Naive thymus-derived CD8-positive, alpha-beta T cell (primary cell): ENCODE measurements around the gene LACTB. TPM values are rescaled to one million over a fixed set of nuclear protein-coding genes. Genes with fewer than 3 reads are reported as not detected.

Experiments
- ATAC-seq, 2 donors: fragments of 150-1000 bp; cut with Tn5 transposase in 1 of 2; sonication (Bioruptor Pico), chemical (Tn5 transposase) in 1 of 2; 1 replicate in 1 of 2; 2 replicates in 1 of 2; pipeline ENCODE4 v1.10.0; 2021; ENCODE audit warnings: mild to moderate bottlenecking in 2 of 2, moderate library complexity in 2 of 2
- POLR2A ChIA-PET: fragments of 350-600 bp; sonication (Branson Sonifier 250); formaldehyde crosslinking; loops from one replicate; lab custom pipeline; 2021; ENCODE audit warnings: antibody characterized with exemption; lab: Charles Lee
- DNase-seq, 10 donors: peaks; one replicate each; pipeline versions ENCODE4 v3.0.0 to v3.0.0-alpha.2; 2020 to 2022
- H3K27ac Mint-ChIP-seq, 10 donors: one replicate each; pipeline ENCODE4 v1.8.0; 2020 to 2022; ENCODE audit warnings: mild to moderate bottlenecking in 10 of 10, mixed read lengths in 10 of 10, moderate library complexity in 4 of 10, inconsistent platforms in 1 of 10
- H3K27me3 Mint-ChIP-seq, 5 donors: one replicate each; pipeline ENCODE4 v1.8.0; 2021 to 2022; ENCODE audit warnings: mixed read lengths in 5 of 5
- H3K36me3 Mint-ChIP-seq, 3 donors: one replicate each; pipeline ENCODE4 v1.8.0; 2020 to 2022; ENCODE audit warnings: mixed read lengths in 3 of 3, mild to moderate bottlenecking in 2 of 3, inconsistent platforms in 1 of 3
- H3K4me1 Mint-ChIP-seq, 4 donors: one replicate each; pipeline ENCODE4 v1.8.0; 2021 to 2022; ENCODE audit warnings: mixed read lengths in 4 of 4
- H3K4me3 Mint-ChIP-seq, 10 donors: one replicate each; pipeline ENCODE4 v1.8.0; 2020 to 2022; ENCODE audit warnings: mild to moderate bottlenecking in 10 of 10, mixed read lengths in 10 of 10, moderate library complexity in 6 of 10, inconsistent platforms in 1 of 10
- H3K9me3 Mint-ChIP-seq, 9 donors: one replicate each; pipeline ENCODE4 v1.8.0; 2020 to 2022; ENCODE audit warnings: mixed read lengths in 9 of 9, mild to moderate bottlenecking in 3 of 9, inconsistent platforms in 1 of 9, moderate library complexity in 1 of 9
- polyA plus RNA-seq, 3 donors: library from polyadenylated mRNA; unstranded; fragments of 300-500 nt; fragmentation: Illumina TruSeq; gene quantifications; one replicate each; pipeline ENCODE4 v1.2.3, GENCODE V29; 2021
- total RNA-seq, 8 experiments: library from RNA in 2 of 8; stranded (reverse) in 2 of 8; gene quantifications; one replicate each; pipeline ENCODE4 v1.2.3 and lab custom pipeline; 2021 to 2026

LACTB gene
- total and polyA plus RNA-seq, 5 experiments from 2014 or later: 7.6 to 13.4 (median 10.3) TPM

GRCh38 chr15:63136742-63137141 lies 15.1 kb downstream of the LACTB start:
- H3K9me3 Mint-ChIP-seq: no peaks in the 10 kb centered on the region
- peaks cover 0 to 16% (median 0%) of the 10 kb centered on the region in 3 donors for H3K36me3 Mint-ChIP-seq

GRCh38 chr15:63140936-63141335 lies 19.3 kb downstream of the LACTB start:
- POLR2A ChIA-PET: no interaction called here
- peaks cover 0 to 18% (median 0%) of the 10 kb centered on the region in 3 donors for H3K36me3 Mint-ChIP-seq

More at GRCh38 chr15:63136742-63137141, 15.1 kb downstream of the LACTB start:
- ATAC-seq (no peak), DNase-seq (no peak)
- Mint-ChIP-seq H3K4me1 (peaks cover 0 to 12% (median under 1%) of the 10 kb centered on the region in 4 donors), H3K27ac (peak overlapping the region in 1 of 10 donors; percentile 37), H3K27me3 (no peaks in the 10 kb centered on the region), H3K4me3 (no peak overlapping the region)
- POLR2A ChIA-PET: interaction anchor here (0.5 kb wide), 1 partner anchor 127 kb away, joined by 3 read pairs; no protein-coding TSS in a partner anchor

GRCh38 chr15:63145426-63145825 lies 23.8 kb downstream of the LACTB start:
- peaks cover 0 to 44% (median 11%) of the 10 kb centered on the region in 3 donors for H3K36me3 Mint-ChIP-seq
- no peaks in the 10 kb centered on the region for H3K9me3 Mint-ChIP-seq
- ATAC-seq (no peak), DNase-seq (no peak)
- no peaks in the 10 kb centered on the region for H3K27me3 Mint-ChIP-seq
- POLR2A ChIA-PET: no interaction called here
- no peak overlapping the region for H3K4me3 Mint-ChIP-seq
- peak overlapping the region in 1 of 10 donors; percentile 57 for H3K27ac Mint-ChIP-seq
- H3K4me1 Mint-ChIP-seq: peaks cover 0 to 16% (median 3%) of the 10 kb centered on the region in 4 donors

More at GRCh38 chr15:63140936-63141335, 19.3 kb downstream of the LACTB start:
- Mint-ChIP-seq H3K4me1 (peaks cover 0 to 5% (median 2%) of the 10 kb centered on the region in 4 donors), H3K9me3 (no peaks in the 10 kb centered on the region), H3K4me3 (no peak overlapping the region), H3K27ac (peak overlapping the region in 1 of 10 donors; percentile 15), H3K27me3 (no peaks in the 10 kb centered on the region)
- ATAC-seq (no peak), DNase-seq (no peak)

- POLR2A ChIA-PET: interaction anchor here (0.7 to 2.1 kb wide), 3 partner anchors 11 to 98 kb away, joined by 3 to 8 read pairs (median 3); partner anchors contain the start of gene RPS27L
- Mint-ChIP-seq H3K4me3 (no peak overlapping the region), H3K27ac (peak overlapping the region in 3 of 10 donors; percentile 51 to 79 (median 78)), H3K4me1 (peaks cover 0 to 16% (median 3%) of the 10 kb centered on the region in 4 donors), H3K36me3 (peaks cover 0 to 45% (median 11%) of the 10 kb centered on the region in 3 donors), H3K9me3 (no peaks in the 10 kb centered on the region), H3K27me3 (no peaks in the 10 kb centered on the region)
- DNase-seq: no peak
- ATAC-seq: peak in 1 of 2 donors; percentile 20
Measured at GRCh38 chr15:63146684-63147083, 25.0 kb downstream of the LACTB start.

GRCh38 chr15:63151665-63152064 lies 30.0 kb downstream of the LACTB start:
- Mint-ChIP-seq H3K4me1 (peaks cover 6 to 22% (median 18%) of the 10 kb centered on the region in 4 donors), H3K36me3 (peaks cover 0 to 60% (median 11%) of the 10 kb centered on the region in 3 donors), H3K9me3 (no peaks in the 10 kb centered on the region), H3K4me3 (no peak overlapping the region), H3K27ac (peak overlapping the region in 2 of 10 donors; percentile 16 to 27), H3K27me3 (no peaks in the 10 kb centered on the region)
- DNase-seq (no peak), ATAC-seq (no peak)
- POLR2A ChIA-PET: no interaction called here

- POLR2A ChIA-PET: interaction anchor here (0.8 to 3.1 kb wide), 3 partner anchors 33 to 77 kb away, joined by 3 to 56 read pairs (median 14); partner anchors contain the start of gene RAB8B
- Mint-ChIP-seq H3K4me1 (peaks cover 3 to 30% (median 20%) of the 10 kb centered on the region in 4 donors), H3K9me3 (no peaks in the 10 kb centered on the region), H3K36me3 (peaks cover 0 to 29% (median 0%) of the 10 kb centered on the region in 3 donors), H3K27ac (peak overlapping the region in 5 of 10 donors; percentile 25 to 97 (median 45)), H3K4me3 (peak overlapping the region; percentile 31 to 100 (median 99)), H3K27me3 (no peaks in the 10 kb centered on the region)
- no peak for ATAC-seq
- no peak for DNase-seq
Measured at GRCh38 chr15:63155486-63155885, 33.8 kb downstream of the LACTB start.

GRCh38 chr15:63156086-63156710 lies 34.5 kb downstream of the LACTB start:
- POLR2A ChIA-PET: interaction anchor here (0.8 to 3.1 kb wide), 12 partner anchors 9 to 342 kb away, joined by 3 to 56 read pairs (median 4); partner anchors contain the start of genes APH1B, LACTB and RAB8B

GRCh38 chr15:63156755-63157117 lies 35.1 kb downstream of the LACTB start:
- peak overlapping the region; percentile 94 to 99 (median 98) for H3K27ac Mint-ChIP-seq
- POLR2A ChIA-PET: interaction anchor here (0.6 to 3.1 kb wide), 17 partner anchors 10 to 444 kb away, joined by 3 to 56 read pairs (median 4); partner anchors contain the start of genes APH1B, LACTB and RAB8B
- no peaks in the 10 kb centered on the region for H3K9me3 Mint-ChIP-seq
- peaks cover 0 to 23% (median 0%) of the 10 kb centered on the region in 3 donors for H3K36me3 Mint-ChIP-seq
- ATAC-seq (no peak), DNase-seq (peak in 1 of 10 donors; percentile 8)
- peak overlapping the region; percentile 97 to 100 (median 99) for H3K4me3 Mint-ChIP-seq
- no peaks in the 10 kb centered on the region for H3K27me3 Mint-ChIP-seq
- peaks cover 3 to 30% (median 20%) of the 10 kb centered on the region in 4 donors for H3K4me1 Mint-ChIP-seq

More at GRCh38 chr15:63156086-63156710, 34.5 kb downstream of the LACTB start:
- Mint-ChIP-seq H3K4me3 (peak overlapping the region; percentile 97 to 100 (median 99)), H3K36me3 (peaks cover 0 to 29% (median 0%) of the 10 kb centered on the region in 3 donors), H3K27ac (peak overlapping the region; percentile 94 to 99 (median 98)), H3K27me3 (no peaks in the 10 kb centered on the region), H3K9me3 (no peaks in the 10 kb centered on the region), H3K4me1 (peaks cover 3 to 30% (median 20%) of the 10 kb centered on the region in 4 donors)
- DNase-seq (no peak), ATAC-seq (no peak)

GRCh38 chr15:63157118-63157843 lies 35.6 kb downstream of the LACTB start, which contains the start of gene RPS27L:
Gene RPS27L (minus strand): TSS chr15:63157477. CDS start chr15:63157405, 72 bp downstream.
- Mint-ChIP-seq H3K27me3 (no peaks in the 10 kb centered on the region), H3K36me3 (peaks cover 0 to 22% (median 0%) of the 10 kb centered on the region in 3 donors), H3K4me1 (peaks cover 3 to 30% (median 20%) of the 10 kb centered on the region in 4 donors), H3K27ac (peak within 1 kb of the TSS; percentile 94 to 99 (median 98)), H3K4me3 (peak within 1 kb of the TSS; percentile 97 to 100 (median 99)), H3K9me3 (no peaks in the 10 kb centered on the region)
- POLR2A ChIA-PET: interaction anchor here (0.6 to 3.1 kb wide), 20 partner anchors 9 to 443 kb away, joined by 3 to 56 read pairs (median 3); partner anchors contain the start of genes APH1B, LACTB and RAB8B
- ATAC-seq: peak; percentile 97
- DNase-seq: peak; percentile 75 to 93 (median 84)

GRCh38 chr15:63157891-63158431 lies 36.3 kb downstream of the LACTB start:
- Mint-ChIP-seq H3K9me3 (no peaks in the 10 kb centered on the region), H3K36me3 (peaks cover 0 to 16% (median 0%) of the 10 kb centered on the region in 3 donors), H3K4me1 (peaks cover 3 to 30% (median 20%) of the 10 kb centered on the region in 4 donors), H3K4me3 (peak overlapping the region; percentile 76 to 100 (median 89)), H3K27me3 (no peaks in the 10 kb centered on the region), H3K27ac (peak overlapping the region; percentile 37 to 97 (median 92))
- POLR2A ChIA-PET: interaction anchor here (0.6 to 3.1 kb wide), 17 partner anchors 8 to 443 kb away, joined by 3 to 56 read pairs (median 3); partner anchors contain the start of genes APH1B, LACTB and RAB8B
- peak in 4 of 10 donors; percentile 11 to 39 (median 24) for DNase-seq
- ATAC-seq: peak; percentile 24 to 43

GRCh38 chr15:63160638-63161037 lies 39.0 kb downstream of the LACTB start:
- Mint-ChIP-seq H3K4me1 (peaks cover 2 to 20% (median 10%) of the 10 kb centered on the region in 4 donors), H3K27ac (peak overlapping the region in 3 of 10 donors; percentile 29 to 49 (median 31)), H3K4me3 (peak overlapping the region in 2 of 10 donors; percentile 4 to 10), H3K27me3 (no peaks in the 10 kb centered on the region), H3K9me3 (no peaks in the 10 kb centered on the region), H3K36me3 (no peaks in the 10 kb centered on the region)
- DNase-seq (no peak), ATAC-seq (no peak)
- POLR2A ChIA-PET: no interaction called here
